NOMO-1 treated with dmso at 0.1 percent for 144 hours (cell line): Measurements from ENCODE around the gene OGDHL.
"Not testable (repeated sequence)": the region's sequence is repeated elsewhere in the genome, so short reads cannot be mapped to it uniquely, and the experiment has no call there.

Experiments
- DNase-seq: peaks from one replicate; lab custom pipeline; 2025; ENCODE audit not compliant: unreplicated experiment; lab: John Stamatoyannopoulos, UW

OGDHL gene

DNA sequence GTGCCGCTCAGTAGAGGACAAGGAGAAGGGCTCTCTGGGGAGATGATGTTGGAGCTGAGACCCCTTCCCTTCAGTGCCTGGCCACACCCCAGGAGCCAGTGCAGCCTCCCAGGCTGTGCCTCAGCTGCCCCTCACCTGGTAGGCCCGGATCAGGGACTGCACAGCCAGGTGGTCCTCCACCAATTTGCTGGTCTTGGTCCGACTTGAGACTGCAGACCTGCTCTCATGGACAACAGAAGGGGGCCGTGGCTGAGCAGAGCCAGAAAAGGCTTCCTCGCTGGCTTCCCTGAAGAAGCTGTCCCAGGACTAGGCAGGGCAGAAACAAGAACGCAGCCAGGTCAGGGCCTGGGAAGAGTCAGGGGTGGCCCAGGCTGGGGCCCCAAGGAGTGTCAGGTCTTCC, 5.5 kb downstream of the OGDHL start:
- DNase-seq: no peak

DNA sequence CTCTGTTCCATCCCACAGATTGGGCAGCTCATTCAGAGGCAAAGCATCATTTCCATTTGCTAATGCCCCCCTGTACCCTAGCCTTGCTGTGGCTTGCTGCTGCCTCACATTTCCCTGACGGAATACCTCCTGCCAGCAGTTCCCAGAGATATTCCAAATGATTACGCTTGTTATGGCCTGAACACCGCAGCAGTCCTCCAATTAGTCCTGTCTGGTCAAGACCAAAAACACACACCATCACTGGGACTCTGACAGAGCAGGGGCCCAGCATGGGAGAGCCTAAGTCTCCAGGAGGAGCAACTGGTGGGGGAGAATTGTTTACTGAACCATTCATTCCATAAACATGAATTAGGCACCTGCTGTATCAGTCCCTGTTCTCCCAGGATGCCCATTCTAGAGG, 6.1 kb downstream of the OGDHL start:
- no peak for DNase-seq

- not testable (repeated sequence) for DNase-seq
Observed at GRCh38 chr10:49754951-49755350, 7.2 kb downstream of the OGDHL start.

GRCh38 chr10:49752584-49752983, 9.5 kb downstream of the OGDHL start:
- no peak for DNase-seq

- DNase-seq: no peak
Observed at GRCh38 chr10:49751636-49752510, 10.2 kb downstream of the OGDHL start.

DNA sequence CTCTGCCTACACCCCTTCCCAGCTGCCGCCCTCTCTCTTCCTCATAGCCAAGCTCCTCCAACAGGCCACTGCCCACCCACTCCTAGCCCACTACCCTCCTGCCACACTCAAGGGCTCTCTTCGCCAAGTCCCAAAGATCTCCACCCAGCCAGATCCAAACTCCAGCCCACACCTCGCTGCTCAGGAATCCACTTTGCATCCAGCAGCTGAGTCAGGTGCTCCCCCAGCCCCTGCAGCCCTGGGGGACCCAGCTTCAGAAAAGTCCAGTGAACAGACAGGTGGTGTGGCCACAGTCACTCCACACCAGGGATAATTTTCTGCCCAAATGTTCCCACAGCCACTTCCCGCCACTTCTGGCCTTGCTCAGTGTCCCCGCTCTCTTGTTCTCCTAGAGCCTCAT, 10.9 kb downstream of the OGDHL start:
- DNase-seq: no peak

DNA sequence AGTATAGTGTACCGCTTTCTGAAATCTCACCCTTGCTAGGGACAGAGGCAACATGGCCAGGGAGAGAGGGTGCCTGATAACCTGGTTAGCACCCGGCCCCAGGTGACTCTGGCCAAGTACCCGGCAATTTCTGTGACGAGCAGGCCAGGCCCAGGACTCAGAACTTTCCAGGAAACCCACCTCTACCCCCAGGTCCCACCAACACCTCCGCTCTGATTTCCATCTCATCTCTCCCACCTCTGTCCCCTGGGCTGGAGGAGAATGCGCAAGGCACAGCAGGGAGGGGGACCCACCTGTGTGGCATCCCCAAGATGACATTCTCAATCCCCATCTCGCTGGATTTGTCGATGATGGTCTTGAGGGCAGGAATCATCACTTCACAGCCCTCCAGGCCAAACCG, 11.6 kb downstream of the OGDHL start:
- no peak for DNase-seq

DNA sequence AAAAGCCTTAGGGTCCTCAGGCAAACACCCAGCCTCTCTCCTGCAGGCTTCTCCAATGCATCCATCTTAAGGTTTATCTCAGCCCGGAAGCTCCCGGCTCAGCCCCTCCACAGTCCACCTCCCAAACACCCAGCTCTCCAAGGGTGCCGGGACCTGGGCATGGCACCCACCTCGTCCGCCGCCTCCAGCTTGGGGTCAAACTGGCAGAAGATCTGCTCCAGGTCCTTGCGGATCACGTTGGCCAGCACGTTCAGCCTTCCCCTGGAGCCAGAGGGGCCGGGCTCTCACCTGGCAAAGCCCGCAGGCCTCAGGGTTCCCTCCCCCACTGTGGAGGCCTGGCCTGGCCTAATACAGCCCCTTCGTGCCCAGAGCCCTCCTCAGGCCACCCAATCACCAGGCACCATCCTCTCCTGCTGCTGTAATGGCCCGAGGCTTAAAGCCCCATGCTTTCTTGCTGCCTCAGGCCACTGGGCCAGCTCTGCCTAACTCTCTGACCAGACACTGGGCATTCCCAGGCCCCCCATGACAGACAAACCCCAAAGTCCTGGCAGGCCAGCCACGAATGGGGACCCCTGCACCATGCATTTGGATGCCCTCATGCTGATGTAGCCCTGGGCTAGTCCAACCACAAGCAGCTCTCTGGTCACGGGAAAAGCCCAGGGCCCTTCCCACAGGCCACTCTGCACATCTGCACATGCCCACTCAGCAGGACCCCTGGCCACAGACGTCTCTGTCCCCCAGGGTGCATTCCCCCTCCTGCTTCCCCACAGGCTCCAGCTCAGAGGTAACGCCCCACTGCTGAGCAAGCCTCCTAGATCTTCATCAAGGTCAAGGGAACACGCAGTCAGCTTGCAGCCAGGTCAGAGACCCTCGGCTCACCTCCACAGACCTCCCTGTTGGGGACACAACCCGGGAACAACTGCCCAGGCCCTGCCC, 12.3 kb downstream of the OGDHL start:
- DNase-seq: no peak

DNA sequence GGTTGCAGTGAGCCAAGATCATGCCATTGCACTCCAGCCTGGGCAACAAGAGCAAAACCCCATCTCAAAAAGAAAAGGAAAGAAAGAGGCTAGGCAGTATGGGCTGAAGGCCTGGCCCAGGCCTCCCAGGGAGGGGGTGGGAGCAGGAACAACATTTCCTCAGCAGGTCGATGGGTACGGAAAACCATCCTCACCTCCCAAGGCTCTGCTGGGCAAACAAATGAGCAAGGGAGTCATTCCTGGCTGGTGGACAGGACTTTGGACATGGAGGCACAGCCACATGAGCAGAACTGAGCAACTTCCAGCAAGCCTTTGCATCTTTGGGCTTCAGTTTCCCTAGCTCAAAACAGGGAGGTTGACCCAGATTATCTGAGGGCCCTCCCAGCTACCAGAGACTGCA, 13.0 kb downstream of the OGDHL start:
- no peak for DNase-seq

- no peak for DNase-seq
Observed at GRCh38 chr10:49748006-49748405, 14.1 kb downstream of the OGDHL start.

- no peak for DNase-seq
Observed at GRCh38 chr10:49747303-49747646, 14.8 kb downstream of the OGDHL start.

- no peak for DNase-seq
Observed at GRCh38 chr10:49746626-49747302, 15.4 kb downstream of the OGDHL start.

DNA sequence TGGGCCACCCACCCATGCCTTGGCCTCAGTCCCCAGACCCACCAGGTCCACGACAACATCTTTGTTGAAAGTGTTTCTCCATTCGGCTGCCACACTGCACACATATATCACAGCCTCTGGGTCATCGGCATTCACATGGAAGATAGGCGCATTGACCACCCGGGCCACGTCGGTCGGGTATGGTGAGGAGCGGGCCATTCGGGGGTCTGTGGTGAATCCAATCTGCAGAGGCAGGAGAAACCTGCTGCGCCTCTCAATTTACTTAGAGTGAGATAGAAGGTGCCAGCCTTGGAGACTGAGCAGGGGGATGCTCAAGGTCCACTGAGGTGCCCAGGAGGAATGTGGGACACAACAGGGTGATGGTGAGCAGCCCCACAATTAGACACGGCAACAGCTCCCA, 16.4 kb downstream of the OGDHL start:
- no peak for DNase-seq

- DNase-seq: no peak
Observed at GRCh38 chr10:49744924-49745605, 17.1 kb downstream of the OGDHL start.

DNA sequence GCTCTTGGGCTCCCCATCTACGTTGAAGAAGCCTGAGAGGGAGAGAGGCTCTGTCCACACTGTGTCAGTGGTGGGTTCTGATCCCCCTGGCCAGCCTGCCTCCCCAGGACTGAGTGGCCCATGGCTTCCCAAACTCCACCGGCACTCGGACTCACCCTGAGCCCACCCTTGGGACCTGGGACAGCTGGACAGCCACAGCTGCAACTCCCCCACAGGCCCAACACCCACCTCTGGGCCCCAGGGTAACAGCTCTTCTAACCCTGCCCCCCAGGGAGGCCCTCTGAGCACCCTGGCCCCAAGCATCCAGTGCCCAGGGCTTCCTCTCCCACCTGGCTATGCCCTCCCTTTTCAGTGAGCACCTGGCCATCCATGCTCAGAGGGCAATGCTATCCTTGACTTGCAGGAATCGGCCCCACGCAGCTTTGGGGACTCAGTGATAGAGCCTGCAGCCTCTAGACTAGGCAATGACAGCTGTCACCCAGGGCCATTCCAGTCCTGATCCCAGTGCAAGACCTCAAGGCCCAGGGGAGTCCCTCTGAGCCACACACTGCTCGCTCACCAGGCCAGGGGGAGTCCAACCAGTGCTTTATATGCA, 17.9 kb downstream of the OGDHL start:
- no peak for DNase-seq

DNA sequence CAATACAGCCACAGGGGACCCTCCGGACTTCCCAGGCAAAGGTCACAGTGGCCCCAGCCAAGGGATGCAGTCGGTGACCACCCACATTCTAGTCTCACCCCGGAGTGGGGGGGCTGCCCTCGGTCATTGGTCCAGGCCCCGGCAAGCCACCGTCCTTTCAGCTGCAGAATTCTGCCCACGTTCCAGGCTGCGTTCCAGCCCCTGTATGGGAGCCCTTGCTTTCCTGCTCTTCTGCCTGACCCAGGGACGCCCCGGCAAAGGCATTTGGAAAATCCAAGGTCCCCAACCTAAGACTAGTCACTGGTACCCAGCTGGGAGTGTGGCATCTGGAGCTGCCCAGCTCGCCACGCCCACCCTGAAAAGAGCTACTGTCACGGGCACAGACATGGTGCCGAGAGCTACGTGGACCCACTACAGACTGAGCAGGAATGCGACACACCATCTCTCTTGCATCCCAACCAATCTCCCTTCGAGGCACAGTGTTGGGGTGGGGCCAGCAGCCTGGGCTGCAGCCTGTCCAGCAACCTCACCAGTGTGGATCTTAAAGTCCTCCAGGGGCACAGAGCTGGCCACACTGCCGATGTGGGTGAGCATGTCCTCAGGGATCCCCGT, 18.6 kb downstream of the OGDHL start:
- no peak for DNase-seq

DNA sequence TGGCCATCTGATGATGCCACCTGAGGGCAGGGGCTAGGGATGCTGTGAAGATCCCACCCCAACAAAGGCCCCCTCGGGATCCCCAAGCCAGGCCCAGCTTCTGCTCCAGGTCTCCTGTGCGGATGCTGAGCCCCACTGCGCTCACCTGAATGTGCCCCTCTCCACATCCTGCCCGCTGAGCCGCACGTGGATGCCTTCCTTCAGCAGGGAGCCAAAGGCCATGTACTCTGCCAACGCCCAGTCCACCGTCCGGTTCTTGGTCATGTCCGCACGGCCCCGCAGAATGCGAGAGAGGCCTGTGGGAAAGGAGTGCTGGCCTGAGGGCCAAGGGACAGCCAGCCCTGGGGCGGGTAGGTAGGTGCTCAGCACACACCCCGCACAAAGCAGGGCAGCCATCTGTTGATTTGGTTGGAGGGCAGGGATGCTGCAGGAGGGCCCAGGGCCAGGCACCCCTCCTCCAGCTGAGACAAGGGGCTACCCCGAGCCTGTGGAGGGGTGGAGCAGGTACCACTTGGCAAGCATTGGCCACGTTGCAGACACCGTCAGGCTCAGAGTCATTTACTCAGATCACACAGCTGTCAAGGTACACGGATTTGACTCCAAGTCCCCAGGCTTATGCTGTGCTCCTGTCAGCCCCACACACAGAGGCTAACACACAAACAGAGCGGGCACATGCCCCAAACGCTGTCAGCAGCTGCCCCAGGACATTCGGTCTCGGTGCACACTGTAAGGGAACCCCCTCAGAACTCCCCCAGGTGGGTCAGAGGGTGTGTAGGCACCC, 19.2 kb downstream of the OGDHL start:
- DNase-seq: no peak

DNA sequence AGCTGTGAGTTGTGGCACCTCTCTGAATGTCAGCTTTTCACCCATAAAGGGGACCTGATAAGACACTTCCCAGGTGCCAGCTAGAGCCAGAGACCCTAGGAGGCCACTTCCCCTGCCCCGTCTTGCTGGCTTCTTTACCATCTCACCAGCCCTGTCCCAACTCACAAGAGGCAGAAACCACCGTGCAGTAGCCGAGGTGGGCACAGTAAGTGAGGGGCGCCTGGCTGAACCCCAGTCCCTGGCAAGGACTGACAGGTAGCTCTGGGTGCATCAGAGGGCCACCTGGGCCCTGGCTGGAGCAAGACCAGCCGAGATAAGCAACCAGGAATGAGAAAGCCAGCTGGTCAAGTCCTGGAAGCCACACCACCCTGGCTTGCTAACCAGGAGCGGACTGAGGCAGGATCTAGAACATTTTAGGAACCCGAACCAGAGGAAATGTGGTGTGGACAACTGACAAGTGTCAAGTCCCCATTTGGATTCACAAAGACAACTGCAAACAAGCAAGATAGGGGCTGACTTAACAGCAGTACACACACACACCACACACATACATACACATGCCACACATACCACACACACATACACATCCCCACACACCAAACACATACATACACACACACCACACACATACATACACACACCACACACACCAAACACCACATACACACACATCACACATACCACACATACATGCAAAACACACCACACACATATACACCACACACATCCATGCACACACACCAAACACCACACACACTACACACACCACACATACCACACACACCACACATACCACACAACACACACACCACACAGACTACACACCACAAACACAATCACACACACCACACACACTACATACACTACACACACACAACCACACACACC, 20.8 kb downstream of the OGDHL start:
- DNase-seq: no peak
